Body of pancreas (tissue), 4 donors: ENCODE data around the gene MMP2. TPM values are rescaled to one million over a fixed set of nuclear protein-coding genes. Genes with fewer than 3 reads are reported as not detected.

Source experiments
- ATAC-seq: fragments of 150-250 bp; one replicate; pipeline ENCODE4 v1.9.1; 2016
- DNase-seq, 4 donors: peaks; one replicate each; pipeline ENCODE4 v3.0.0-alpha.2; 2019
- H3K27ac ChIP-seq, 4 donors: fragments of 200-600 bp; sonication (generic); 1 replicate in 3 of 4; 2 replicates in 1 of 4; pipeline versions ENCODE4 v1.5.1 to v1.6.1; 2016 to 2019; ENCODE audit warnings: mild to moderate bottlenecking in 1 of 4, mixed read lengths in 1 of 4, moderate library complexity in 1 of 4
- H3K27me3 ChIP-seq, 2 donors: fragments of 200-600 bp; sonication (generic); one replicate each; pipeline ENCODE4 v1.6.0; 2016; ENCODE audit warnings: mild to moderate bottlenecking in 1 of 2
- H3K36me3 ChIP-seq, 2 donors: fragments of 200-600 bp; sonication (generic); replicated peaks in 1 of 2; 2 replicates each; pipeline ENCODE4 v1.5.1; 2016; ENCODE audit warnings: low read depth in 2 of 2; ENCODE audit not compliant: insufficient read depth in 1 of 2
- H3K4me1 ChIP-seq: fragments of 200-600 bp; sonication (generic); one replicate; pipeline ENCODE4 v1.6.0; 2016
- H3K4me3 ChIP-seq, 2 donors: fragments of 200-600 bp; sonication (generic); 1 replicate in 1 of 2; 2 replicates in 1 of 2; pipeline ENCODE4 v1.5.1; 2016 to 2019
- H3K9me3 ChIP-seq, 3 donors: fragments of 200-600 bp; sonication (generic); 1 replicate in 2 of 3; 2 replicates in 1 of 3; pipeline ENCODE4 v1.5.1; 2016
- POLR2A ChIP-seq, 3 donors: fragments of 450-650 bp; IDR thresholded peaks; one replicate each; pipeline ENCODE4 v1.6.1; 2016; ENCODE audit warnings: antibody characterized with exemption in 3 of 3, mild to moderate bottlenecking in 2 of 3
- WGBS, 2 donors: methylation state at CpG; one replicate each; pipeline ENCODE4 v1.1.5; 2017; 5-methylcytosine and 5-hydroxymethylcytosine counted together
- intact Hi-C: fragments of 100-400 bp; cut with DNase I; formaldehyde crosslinking; loops from one replicate; pipeline ENCODE4 v1.15.1; 2023
- total RNA-seq, 2 donors: library from RNA; depleted of rRNA; stranded (reverse); fragments of >200 nt; gene quantifications; one replicate each; pipeline ENCODE4 v1.1.0, GENCODE V29; 2016
- TF ChIP-seq, protein P1 (sequence below), 7 experiments: fragments of 450-650 bp in 4 of 7; fragments of 200-600 bp in 3 of 7; sonication (generic) in 3 of 7; IDR thresholded peaks; one replicate each; pipeline ENCODE4 v1.5.1; 2016 to 2019; ENCODE audit warnings: antibody characterized with exemption in 7 of 7

Gene MMP2
- total RNA-seq, 2 donors from 2014 or later: 58.7 to 76.0 TPM

DNA sequence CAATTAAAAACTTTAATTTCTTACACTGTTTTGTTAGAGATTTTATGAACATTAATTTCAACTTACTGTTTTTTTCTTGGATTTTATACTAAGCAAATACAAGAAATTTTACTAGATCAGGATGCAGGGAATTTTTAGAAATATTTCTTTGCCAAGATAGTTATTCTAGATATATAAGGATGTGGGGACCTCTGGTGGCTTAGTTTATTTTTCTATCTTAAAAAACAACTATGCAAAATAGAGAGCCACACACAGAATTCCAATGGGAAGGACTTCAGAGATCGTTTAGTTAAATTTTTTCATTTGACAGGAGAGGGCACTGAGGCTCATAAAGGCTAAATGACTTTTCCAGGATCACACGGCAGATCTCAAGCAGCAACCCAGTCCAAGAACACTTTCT, 64.5 kb downstream of the MMP2 start:
- no peak for DNase-seq
- no peaks in the 10 kb centered on the region for H3K9me3 ChIP-seq
- no peaks in the 10 kb centered on the region for H3K27me3 ChIP-seq
- intact Hi-C loops: no loop called here
- no peaks in the 10 kb centered on the region for H3K36me3 ChIP-seq
- no peak overlapping the region for H3K27ac ChIP-seq
- H3K4me1 ChIP-seq: no peaks in the 10 kb centered on the region
- 9 to 12% methylated on average over 2 of the region's 2 CpGs for WGBS, 2 donors
- H3K4me3 ChIP-seq: no peak overlapping the region
- no peak for ATAC-seq
- TF ChIP-seq POLR2A (IDR thresholded peaks at IDR 0.05): no peak
- TF ChIP-seq, protein P1, sequence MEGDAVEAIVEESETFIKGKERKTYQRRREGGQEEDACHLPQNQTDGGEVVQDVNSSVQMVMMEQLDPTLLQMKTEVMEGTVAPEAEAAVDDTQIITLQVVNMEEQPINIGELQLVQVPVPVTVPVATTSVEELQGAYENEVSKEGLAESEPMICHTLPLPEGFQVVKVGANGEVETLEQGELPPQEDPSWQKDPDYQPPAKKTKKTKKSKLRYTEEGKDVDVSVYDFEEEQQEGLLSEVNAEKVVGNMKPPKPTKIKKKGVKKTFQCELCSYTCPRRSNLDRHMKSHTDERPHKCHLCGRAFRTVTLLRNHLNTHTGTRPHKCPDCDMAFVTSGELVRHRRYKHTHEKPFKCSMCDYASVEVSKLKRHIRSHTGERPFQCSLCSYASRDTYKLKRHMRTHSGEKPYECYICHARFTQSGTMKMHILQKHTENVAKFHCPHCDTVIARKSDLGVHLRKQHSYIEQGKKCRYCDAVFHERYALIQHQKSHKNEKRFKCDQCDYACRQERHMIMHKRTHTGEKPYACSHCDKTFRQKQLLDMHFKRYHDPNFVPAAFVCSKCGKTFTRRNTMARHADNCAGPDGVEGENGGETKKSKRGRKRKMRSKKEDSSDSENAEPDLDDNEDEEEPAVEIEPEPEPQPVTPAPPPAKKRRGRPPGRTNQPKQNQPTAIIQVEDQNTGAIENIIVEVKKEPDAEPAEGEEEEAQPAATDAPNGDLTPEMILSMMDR (IDR thresholded peaks at IDR 0.05): peak in 6 of 7 experiments; percentile 21 to 60 (median 53)

DNA sequence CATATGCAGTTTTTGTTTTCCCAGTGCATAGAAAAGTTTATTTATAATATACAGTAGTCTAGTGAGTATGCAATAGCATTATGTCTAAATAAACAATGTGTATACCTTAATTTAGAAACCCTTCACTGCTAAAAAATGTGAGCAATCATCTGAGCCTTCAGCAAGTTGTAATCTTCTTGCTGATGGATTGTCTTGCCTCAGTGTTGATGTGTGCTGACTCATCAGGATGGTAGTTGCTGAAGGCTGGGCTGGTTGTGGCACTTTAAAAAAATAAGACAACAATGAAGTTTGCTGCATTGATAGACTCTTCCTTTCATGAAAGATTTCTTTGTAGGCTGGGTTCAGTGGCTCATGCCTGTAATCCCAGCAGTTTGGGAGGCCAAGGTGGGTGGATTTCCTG, 73.6 kb downstream of the MMP2 start:
- H3K27me3 ChIP-seq: no peaks in the 10 kb centered on the region
- no peak overlapping the region for H3K4me3 ChIP-seq
- H3K27ac ChIP-seq: no peak overlapping the region
- ATAC-seq (no peak), DNase-seq (no peak)
- intact Hi-C loops: no loop called here
- H3K36me3 ChIP-seq: no peaks in the 10 kb centered on the region
- no peaks in the 10 kb centered on the region for H3K9me3 ChIP-seq
- no peaks in the 10 kb centered on the region for H3K4me1 ChIP-seq
- TF ChIP-seq POLR2A (IDR thresholded peaks at IDR 0.05): no peak
- TF ChIP-seq, protein P1 (IDR thresholded peaks at IDR 0.05): no peak

- H3K4me1 ChIP-seq: peaks cover 8% of the 10 kb centered on the region
- no peak overlapping the region for H3K27ac ChIP-seq
- intact Hi-C loops: no loop called here
- no peak for DNase-seq
- no peak overlapping the region for H3K4me3 ChIP-seq
- no peaks in the 10 kb centered on the region for H3K36me3 ChIP-seq
- H3K27me3 ChIP-seq: no peaks in the 10 kb centered on the region
- TF ChIP-seq POLR2A (IDR thresholded peaks at IDR 0.05): no peak
- TF ChIP-seq, protein P1 (IDR thresholded peaks at IDR 0.05): no peak
- ATAC-seq: no peak
- no peaks in the 10 kb centered on the region for H3K9me3 ChIP-seq
- WGBS, 2 donors: 53 to 90% methylated on average over 2 of the region's 2 CpGs
Measured at GRCh38 chr16:55555436-55555835, 76.4 kb downstream of the MMP2 start.

Other genes with a start within 250 kb of the MMP2 start
- under 1 TPM in 1 of 2 donors, not detected in 1; 0.66 TPM for gene IRX6, start 155.0 kb upstream of the MMP2 start, total RNA-seq
- 1 to 10 TPM; 3.3 to 9.1 TPM for gene LPCAT2, start 29.9 kb downstream of the MMP2 start, total RNA-seq
- gene CAPNS2, start 87.5 kb downstream of the MMP2 start, total RNA-seq: 1 to 10 TPM in 1 of 2 donors, not detected in 1; 1.0 TPM
- not detected for gene SLC6A2, start 176.8 kb downstream of the MMP2 start, total RNA-seq